GM20431 (cell line): Measurements from ENCODE around the gene TTC34.

Experiments
- in situ Hi-C: fragments of 300-500 bp; cut with MseI, MboI; formaldehyde crosslinking; loops from one replicate; pipeline ENCODE4 v1.15.0; 2020; ENCODE audit warnings: low sequenced_read_pairs; ENCODE audit not compliant: unreplicated experiment

Gene TTC34

GRCh38 chr1:2650967-2651645 is 150.4 kb downstream of the TTC34 start:
- in situ Hi-C loops: no loop called here

DNA sequence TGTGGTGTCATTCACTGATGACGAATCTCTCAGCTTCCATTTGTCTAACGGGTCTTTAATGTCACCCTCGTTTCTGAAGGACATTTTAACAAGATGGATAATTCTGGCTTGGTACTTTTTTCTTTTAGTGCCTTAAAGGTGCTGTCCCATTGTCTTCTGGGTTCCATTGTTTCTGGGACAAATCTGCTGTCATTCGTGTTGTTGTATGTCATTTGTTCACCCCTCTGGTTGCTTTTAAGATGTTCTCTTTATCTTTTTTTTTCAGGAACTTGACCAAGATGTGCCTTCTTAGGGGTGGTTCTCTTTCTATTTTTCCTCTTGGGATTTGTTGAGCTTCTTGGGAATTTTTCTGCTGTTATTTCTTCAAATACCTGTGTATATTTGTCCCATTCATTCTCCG is 154.7 kb downstream of the TTC34 start:
- in situ Hi-C loops: no loop called here

- in situ Hi-C loops: no loop called here
Measured at GRCh38 chr1:2645776-2646175, 155.7 kb downstream of the TTC34 start.

DNA sequence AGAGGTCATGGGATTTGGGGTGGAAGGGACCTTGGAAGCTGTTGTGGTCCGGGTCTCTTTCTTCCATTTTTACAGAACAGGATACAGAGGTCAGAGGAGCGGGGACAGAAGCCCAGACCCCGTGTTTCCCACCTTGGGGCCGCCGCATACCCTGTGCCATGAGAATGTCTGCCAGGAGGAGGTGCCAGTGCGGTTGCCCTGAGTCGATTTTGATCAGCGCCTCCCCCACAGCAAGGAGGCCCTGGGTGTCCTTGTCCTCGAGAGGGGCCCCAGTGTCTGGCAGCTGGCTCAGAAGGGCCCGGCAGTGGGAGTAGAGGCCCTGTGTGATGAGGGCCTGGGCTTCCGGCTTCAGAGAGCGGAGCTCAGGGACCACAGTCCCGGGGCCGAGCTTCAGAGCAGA is 156.3 kb downstream of the TTC34 start:
- in situ Hi-C loops: no loop called here

DNA sequence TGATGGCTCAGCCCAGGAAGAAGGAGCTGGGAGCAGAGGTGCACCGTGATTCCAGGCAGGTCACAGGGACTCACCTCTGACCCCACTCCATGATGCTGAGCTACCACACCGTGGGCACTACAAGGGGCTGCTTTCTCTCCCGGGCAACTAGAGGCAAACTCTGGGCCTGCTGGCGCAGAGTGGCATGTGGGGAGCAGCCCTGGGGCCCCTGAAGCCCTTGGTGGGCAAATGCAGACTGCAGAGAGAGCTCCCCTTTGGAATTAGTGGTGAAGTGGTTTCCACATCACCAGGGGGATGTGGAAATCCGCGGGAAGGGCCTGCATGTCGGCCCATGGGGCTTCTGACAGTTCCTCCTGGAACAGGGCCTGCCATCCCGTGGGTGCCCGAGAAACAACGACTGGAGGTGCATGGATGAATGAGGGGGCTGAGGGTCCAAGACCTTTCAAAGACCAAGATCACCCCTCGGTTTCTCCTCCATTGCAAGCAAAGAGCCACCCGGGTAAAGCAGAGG is 156.8 kb downstream of the TTC34 start:
- in situ Hi-C loops: no loop called here

- in situ Hi-C loops: no loop called here
Measured at GRCh38 chr1:2644171-2644570, 157.3 kb downstream of the TTC34 start.

- in situ Hi-C loops: no loop called here
Measured at GRCh38 chr1:2643414-2644077, 157.9 kb downstream of the TTC34 start.

GRCh38 chr1:2642560-2643413 is 158.7 kb downstream of the TTC34 start:
- in situ Hi-C loops: no loop called here

- in situ Hi-C loops: no loop called here
Measured at GRCh38 chr1:2642131-2642559, 159.3 kb downstream of the TTC34 start.

DNA sequence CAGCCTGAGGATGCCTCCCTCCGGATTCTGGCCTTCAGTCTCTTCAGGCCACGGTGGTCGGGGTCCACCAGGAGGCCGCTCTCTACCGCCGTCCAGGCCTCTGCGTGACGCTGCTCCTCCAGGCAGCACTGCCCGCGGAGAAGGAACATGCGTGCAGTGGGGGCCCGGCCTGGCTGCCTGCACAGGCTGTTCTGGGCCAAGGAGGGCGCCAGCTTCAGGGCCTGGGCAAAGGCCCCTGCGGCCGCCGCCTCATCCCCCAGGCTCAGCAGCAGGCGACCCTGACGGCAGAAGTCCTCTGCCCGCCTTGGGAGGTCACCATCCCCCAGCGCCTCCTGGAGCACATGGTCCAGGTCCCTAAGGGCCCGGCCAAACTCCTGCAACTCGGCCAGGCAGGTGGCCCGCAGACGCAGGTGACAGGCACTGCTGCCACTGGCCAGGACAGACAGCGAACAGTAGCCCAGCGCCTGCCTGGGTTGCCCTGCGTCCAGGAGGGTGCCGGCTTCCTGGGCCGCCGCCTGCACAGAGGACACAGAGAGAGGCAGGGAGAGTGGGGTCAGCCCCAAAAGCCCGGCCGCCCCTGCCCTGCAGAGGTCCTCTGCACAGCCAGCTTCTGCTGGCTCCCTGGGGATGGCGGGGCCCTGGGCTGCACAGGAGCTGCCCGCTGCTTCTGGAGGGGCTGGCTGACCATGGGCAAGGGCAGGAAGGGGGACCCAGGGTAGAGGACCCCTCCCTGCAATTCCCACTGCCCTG is 159.9 kb downstream of the TTC34 start:
- in situ Hi-C loops: no loop called here

GRCh38 chr1:2640626-2641025 is 160.9 kb downstream of the TTC34 start:
- in situ Hi-C loops: no loop called here

- in situ Hi-C loops: no loop called here
Measured at GRCh38 chr1:2639607-2640521, 161.6 kb downstream of the TTC34 start.

DNA sequence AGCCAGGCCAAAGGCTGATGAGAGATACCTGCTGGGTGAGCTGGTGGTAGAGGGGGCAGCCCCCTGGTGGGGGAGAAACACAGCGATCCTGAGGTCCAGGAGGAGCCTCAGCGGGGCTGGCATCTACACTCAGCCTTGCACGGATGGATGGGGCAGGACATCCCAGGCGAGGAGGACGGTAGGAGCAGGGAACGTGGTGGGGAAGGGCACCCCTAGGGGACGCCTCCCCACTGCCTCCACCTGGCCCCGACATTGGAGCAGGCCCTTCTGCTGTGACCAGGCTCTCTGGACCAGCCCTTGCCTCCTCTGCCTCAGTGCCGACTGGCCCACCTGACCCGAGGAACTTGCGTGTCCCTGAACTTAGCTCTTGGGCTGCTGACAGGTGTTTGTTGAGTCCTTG is 162.3 kb downstream of the TTC34 start:
- in situ Hi-C loops: no loop called here

DNA sequence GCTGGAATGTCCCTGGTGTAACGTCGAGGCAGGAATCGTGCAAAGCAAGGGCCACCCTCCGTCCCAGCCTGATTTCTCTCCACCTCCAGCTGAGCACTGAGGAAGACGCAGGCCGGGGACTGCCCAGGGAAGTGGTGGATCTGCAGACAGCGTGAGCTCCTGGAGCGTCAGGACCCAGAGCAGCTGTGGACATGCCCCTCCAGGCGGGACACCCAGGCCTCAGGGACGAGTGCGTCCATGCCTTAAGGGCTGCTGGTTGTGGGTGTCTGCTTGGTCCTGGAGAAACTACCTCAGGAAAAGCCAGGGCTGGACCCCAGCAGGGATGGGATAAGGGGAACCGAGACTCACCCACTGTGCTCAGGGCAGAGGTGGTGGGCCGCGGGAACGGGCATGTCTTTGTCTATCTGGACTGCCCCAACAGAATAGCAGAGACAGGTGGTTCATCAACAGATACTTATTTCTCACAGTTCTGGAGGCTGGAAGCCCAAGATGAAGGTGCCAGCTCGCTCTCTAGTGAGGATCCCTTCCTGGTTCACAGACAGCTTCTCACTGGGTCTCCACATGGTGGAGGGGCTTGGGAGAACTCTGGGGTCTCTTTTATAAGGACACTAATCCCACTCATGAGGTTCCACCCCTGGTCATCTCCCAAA is 162.9 kb downstream of the TTC34 start:
- in situ Hi-C loops: no loop called here

DNA sequence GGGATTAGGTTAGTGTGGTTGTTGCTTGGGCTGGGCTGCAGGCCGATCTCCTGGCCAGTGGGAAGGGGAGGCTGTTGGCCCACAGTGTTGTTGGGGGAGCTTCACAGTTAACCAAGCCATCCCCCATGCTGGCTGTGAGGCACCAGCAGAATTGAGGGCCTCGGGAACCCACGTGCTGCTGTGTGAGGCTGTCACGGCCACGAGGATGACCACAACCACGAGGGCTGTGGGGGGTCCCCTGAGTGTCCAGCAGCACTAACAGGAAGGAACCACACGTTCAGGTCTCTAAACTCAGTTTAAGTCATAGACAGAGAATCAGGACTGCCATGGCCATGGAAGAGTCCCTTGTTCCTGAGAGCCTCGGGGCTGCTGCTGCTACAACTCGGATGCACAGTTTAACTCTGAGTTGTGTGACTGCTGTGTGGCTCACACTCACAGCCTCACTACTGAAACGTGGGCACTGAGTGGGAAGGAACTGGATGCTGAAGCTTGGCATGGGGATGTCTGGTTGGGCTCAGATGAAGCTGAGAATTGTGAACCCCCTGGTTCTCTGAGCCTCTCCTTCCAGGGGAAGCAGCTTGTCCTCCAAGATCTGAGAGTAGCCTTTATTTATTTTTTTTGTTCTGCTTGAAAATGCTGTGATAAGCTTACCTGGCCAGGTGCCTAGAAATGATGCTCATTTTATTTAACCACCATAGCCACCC is 163.9 kb downstream of the TTC34 start:
- in situ Hi-C loops: no loop called here

DNA sequence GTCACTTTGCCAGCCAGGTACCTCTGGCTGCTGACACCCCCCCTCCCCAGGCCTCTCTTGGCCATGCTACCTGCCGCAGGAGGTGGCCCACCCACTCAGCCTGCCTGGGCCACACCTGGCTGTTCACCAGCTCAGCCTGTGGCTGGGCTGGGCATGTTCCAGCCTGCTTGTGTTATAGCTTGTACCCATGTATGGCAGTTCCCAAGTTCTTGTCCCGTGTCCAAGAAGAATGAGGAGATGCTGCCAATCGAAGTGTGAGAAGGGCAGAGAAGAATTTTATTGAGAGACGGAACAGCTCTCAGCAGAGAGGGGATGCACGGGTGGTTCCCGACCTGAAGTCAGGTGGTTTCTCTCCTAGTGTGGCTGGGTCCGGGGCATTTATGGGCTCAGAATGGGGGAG is 164.8 kb downstream of the TTC34 start:
- in situ Hi-C loops: no loop called here

- in situ Hi-C loops: no loop called here
Measured at GRCh38 chr1:2635361-2636010, 166.0 kb downstream of the TTC34 start.
